Subcutaneous adipose tissue (tissue), 4 donors: ENCODE data around the gene CLEC2D. TPM values are rescaled to one million over a fixed set of nuclear protein-coding genes. Genes with fewer than 3 reads are reported as not detected.

Source experiments
- CTCF ChIP-seq: fragments of 450-650 bp; IDR thresholded peaks from one replicate; pipeline ENCODE4 v1.5.1; 2016; ENCODE audit warnings: low read depth, mild to moderate bottlenecking, control low read depth, antibody characterized with exemption, moderate library complexity
- total RNA-seq, 4 donors: library from RNA; depleted of rRNA; stranded (reverse); fragments of >200 nt; gene quantifications; one replicate each; pipeline ENCODE4 v1.1.0, GENCODE V29; 2016

The CLEC2D gene
- total RNA-seq, 4 donors from 2014 or later = 16.0 to 23.8 (median 18.7) TPM

- no peak for TF ChIP-seq CTCF
These were observed 31.1 kb downstream of the CLEC2D start for GRCh38 chr12:9700606-9700956.

- TF ChIP-seq CTCF = no peak
These were observed 32.1 kb downstream of the CLEC2D start for GRCh38 chr12:9701380-9702154.

- TF ChIP-seq CTCF = no peak
These were observed 32.7 kb downstream of the CLEC2D start for GRCh38 chr12:9702255-9702654.

- TF ChIP-seq CTCF = no peak
These were observed 36.7 kb downstream of the CLEC2D start for GRCh38 chr12:9706086-9706685.

- TF ChIP-seq CTCF = no peak
These were observed 37.8 kb downstream of the CLEC2D start for GRCh38 chr12:9707356-9707755.

- TF ChIP-seq CTCF = no peak
These were observed 38.6 kb downstream of the CLEC2D start for GRCh38 chr12:9707864-9708808.

- TF ChIP-seq CTCF = no peak
These were observed 39.3 kb downstream of the CLEC2D start for GRCh38 chr12:9708853-9709252.
